ENCODE data around the gene MLF1. TPM values are rescaled to one million over a fixed set of nuclear protein-coding genes. Genes with fewer than 3 reads are reported as not detected.

The MLF1 gene
- total RNA-seq, 1 experiment from 2014 or later = 22.3 TPM

- TF ChIP-seq E2F5 (CRISPR knock-in tag; IDR thresholded peaks at IDR 0.05) (no peak), TEAD1 (CRISPR knock-in tag; IDR thresholded peaks at IDR 0.05) (no peak)
These were observed 2.2 kb upstream of the MLF1 start (continued) for GRCh38 chr3:158568784-158569183.

DNA sequence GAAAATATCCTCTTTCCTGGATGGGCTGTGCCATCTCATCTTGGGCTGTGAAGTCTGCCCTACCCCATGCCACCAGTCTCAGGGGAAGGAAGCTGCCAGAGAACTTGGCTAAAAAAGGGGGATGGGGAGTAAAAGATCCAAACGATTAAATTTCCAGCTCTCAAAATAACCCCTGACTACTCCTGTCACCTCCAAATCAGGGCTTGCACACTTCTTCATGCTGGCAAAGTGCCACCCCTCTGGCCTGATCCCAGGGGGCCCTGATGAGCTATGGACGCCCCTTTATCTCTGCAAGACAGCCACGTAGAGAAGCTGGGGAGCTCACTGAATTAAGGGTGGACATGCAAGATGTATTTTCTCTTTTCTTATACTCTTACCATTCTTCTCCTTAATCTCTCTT, 1.2 kb upstream of the MLF1 start:
- Mint-ChIP-seq H3K27me3 (ENCODE audit: low read depth) (peaks cover 43% of the 10 kb centered on the region), H3K9me3 (peaks cover 8% of the 10 kb centered on the region), H3K27ac (no peak overlapping the region), H3K36me3 (peaks cover 3% of the 10 kb centered on the region; the same call in 1 of the 2 replicates), H3K4me1 (peaks cover 15% of the 10 kb centered on the region), H3K4me3 (no peak overlapping the region)
- TF ChIP-seq MLX (CRISPR knock-in tag; IDR thresholded peaks at IDR 0.05) = no peak
- no peak for TF ChIP-seq SP1 (CRISPR knock-in tag; conservative IDR thresholded peaks at IDR 0.05)
- no peak for TF ChIP-seq ZNF232 (CRISPR knock-in tag; IDR thresholded peaks at IDR 0.05)
- no peak for TF ChIP-seq STAT6 (CRISPR knock-in tag; conservative IDR thresholded peaks at IDR 0.05; ENCODE audit: low read depth)
- TF ChIP-seq, protein P1, sequence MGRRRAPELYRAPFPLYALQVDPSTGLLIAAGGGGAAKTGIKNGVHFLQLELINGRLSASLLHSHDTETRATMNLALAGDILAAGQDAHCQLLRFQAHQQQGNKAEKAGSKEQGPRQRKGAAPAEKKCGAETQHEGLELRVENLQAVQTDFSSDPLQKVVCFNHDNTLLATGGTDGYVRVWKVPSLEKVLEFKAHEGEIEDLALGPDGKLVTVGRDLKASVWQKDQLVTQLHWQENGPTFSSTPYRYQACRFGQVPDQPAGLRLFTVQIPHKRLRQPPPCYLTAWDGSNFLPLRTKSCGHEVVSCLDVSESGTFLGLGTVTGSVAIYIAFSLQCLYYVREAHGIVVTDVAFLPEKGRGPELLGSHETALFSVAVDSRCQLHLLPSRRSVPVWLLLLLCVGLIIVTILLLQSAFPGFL (CRISPR knock-in tag; IDR thresholded peaks at IDR 0.05; ENCODE audit: borderline replicate concordance) = no peak
- no peak for TF ChIP-seq OVOL2 (CRISPR knock-in tag; IDR thresholded peaks at IDR 0.05; ENCODE audit: borderline replicate concordance)
- TF ChIP-seq E2F5 (CRISPR knock-in tag; IDR thresholded peaks at IDR 0.05) = no peak
- no peak for TF ChIP-seq GTF2I (CRISPR knock-in tag; conservative IDR thresholded peaks at IDR 0.05)
- TF ChIP-seq ZNF263 (CRISPR knock-in tag; IDR thresholded peaks at IDR 0.05; ENCODE audit: low read depth) = no peak
- TF ChIP-seq RELA (CRISPR knock-in tag; IDR thresholded peaks at IDR 0.05; ENCODE audit: borderline replicate concordance) = no peak
- POLR2A ChIA-PET = no interaction called here
- CTCF ChIA-PET = interaction anchor here (1.6 to 2.0 kb wide), 3 partner anchors 74 to 158 kb away, joined by 6 to 17 read pairs (median 8); partner anchors contain the start of gene GFM1
- no peak for ATAC-seq
- no peak for DNase-seq (ENCODE audit: low spot score)

- POLR2A ChIA-PET = no interaction called here
- H3K9me3 Mint-ChIP-seq = no peaks in the 10 kb centered on the region
- TF ChIP-seq PRRX2 (CRISPR knock-in tag; IDR thresholded peaks at IDR 0.05) = no peak
- TF ChIP-seq GTF2I (CRISPR knock-in tag; conservative IDR thresholded peaks at IDR 0.05) = no peak
- TF ChIP-seq RORB (CRISPR knock-in tag; IDR thresholded peaks at IDR 0.05) = no peak
- TF ChIP-seq, protein P2, sequence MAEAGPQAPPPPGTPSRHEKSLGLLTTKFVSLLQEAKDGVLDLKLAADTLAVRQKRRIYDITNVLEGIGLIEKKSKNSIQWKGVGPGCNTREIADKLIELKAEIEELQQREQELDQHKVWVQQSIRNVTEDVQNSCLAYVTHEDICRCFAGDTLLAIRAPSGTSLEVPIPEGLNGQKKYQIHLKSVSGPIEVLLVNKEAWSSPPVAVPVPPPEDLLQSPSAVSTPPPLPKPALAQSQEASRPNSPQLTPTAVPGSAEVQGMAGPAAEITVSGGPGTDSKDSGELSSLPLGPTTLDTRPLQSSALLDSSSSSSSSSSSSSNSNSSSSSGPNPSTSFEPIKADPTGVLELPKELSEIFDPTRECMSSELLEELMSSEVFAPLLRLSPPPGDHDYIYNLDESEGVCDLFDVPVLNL (CRISPR knock-in tag; IDR thresholded peaks at IDR 0.05; ENCODE audit: borderline replicate concordance, low read depth) = no peak
- TF ChIP-seq, protein P1 (CRISPR knock-in tag; IDR thresholded peaks at IDR 0.05; ENCODE audit: borderline replicate concordance) = no peak
- no peak for TF ChIP-seq NFYB (CRISPR knock-in tag; conservative IDR thresholded peaks at IDR 0.05; ENCODE audit: low read depth)
- no peak for TF ChIP-seq OVOL2 (CRISPR knock-in tag; IDR thresholded peaks at IDR 0.05; ENCODE audit: borderline replicate concordance)
- no peak for TF ChIP-seq FOXJ3 (CRISPR knock-in tag; IDR thresholded peaks at IDR 0.05; ENCODE audit: borderline replicate concordance)
- no peak for TF ChIP-seq ESRRA (CRISPR knock-in tag; IDR thresholded peaks at IDR 0.05; ENCODE audit: borderline replicate concordance)
- TF ChIP-seq, protein P3, sequence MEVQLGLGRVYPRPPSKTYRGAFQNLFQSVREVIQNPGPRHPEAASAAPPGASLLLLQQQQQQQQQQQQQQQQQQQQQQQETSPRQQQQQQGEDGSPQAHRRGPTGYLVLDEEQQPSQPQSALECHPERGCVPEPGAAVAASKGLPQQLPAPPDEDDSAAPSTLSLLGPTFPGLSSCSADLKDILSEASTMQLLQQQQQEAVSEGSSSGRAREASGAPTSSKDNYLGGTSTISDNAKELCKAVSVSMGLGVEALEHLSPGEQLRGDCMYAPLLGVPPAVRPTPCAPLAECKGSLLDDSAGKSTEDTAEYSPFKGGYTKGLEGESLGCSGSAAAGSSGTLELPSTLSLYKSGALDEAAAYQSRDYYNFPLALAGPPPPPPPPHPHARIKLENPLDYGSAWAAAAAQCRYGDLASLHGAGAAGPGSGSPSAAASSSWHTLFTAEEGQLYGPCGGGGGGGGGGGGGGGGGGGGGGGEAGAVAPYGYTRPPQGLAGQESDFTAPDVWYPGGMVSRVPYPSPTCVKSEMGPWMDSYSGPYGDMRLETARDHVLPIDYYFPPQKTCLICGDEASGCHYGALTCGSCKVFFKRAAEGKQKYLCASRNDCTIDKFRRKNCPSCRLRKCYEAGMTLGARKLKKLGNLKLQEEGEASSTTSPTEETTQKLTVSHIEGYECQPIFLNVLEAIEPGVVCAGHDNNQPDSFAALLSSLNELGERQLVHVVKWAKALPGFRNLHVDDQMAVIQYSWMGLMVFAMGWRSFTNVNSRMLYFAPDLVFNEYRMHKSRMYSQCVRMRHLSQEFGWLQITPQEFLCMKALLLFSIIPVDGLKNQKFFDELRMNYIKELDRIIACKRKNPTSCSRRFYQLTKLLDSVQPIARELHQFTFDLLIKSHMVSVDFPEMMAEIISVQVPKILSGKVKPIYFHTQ (CRISPR knock-in tag; IDR thresholded peaks at IDR 0.05) = no peak
These were observed 1.2 kb downstream of the MLF1 start for GRCh38 chr3:158571969-158572765.

More at GRCh38 chr3:158571969-158572765, 1.2 kb downstream of the MLF1 start:
- H3K4me3 Mint-ChIP-seq = no peak overlapping the region; the same call in 1 of the 2 replicates
- CTCF ChIA-PET = interaction anchor here (0.7 kb wide), 1 partner anchor 72 kb away, joined by 3 read pairs; no protein-coding TSS in a partner anchor
- DNase-seq (ENCODE audit: low spot score) (no peak), ATAC-seq (no peak)
- H3K4me1 Mint-ChIP-seq = peaks cover 28% of the 10 kb centered on the region
- no peak overlapping the region for H3K27ac Mint-ChIP-seq
- H3K27me3 Mint-ChIP-seq (ENCODE audit: low read depth) = peaks cover 43% of the 10 kb centered on the region
- no peaks in the 10 kb centered on the region for H3K36me3 Mint-ChIP-seq

Measured in WTC11 (cell line).